DMS53 treated with DMSO at 0.1 percent for 48 hours (cell line): ENCODE data around the gene ABCC3.

Experiments
- DNase-seq: peaks from one replicate; lab custom pipeline; 2025; ENCODE audit not compliant: unreplicated experiment; lab: John Stamatoyannopoulos, UW

The ABCC3 gene

DNA sequence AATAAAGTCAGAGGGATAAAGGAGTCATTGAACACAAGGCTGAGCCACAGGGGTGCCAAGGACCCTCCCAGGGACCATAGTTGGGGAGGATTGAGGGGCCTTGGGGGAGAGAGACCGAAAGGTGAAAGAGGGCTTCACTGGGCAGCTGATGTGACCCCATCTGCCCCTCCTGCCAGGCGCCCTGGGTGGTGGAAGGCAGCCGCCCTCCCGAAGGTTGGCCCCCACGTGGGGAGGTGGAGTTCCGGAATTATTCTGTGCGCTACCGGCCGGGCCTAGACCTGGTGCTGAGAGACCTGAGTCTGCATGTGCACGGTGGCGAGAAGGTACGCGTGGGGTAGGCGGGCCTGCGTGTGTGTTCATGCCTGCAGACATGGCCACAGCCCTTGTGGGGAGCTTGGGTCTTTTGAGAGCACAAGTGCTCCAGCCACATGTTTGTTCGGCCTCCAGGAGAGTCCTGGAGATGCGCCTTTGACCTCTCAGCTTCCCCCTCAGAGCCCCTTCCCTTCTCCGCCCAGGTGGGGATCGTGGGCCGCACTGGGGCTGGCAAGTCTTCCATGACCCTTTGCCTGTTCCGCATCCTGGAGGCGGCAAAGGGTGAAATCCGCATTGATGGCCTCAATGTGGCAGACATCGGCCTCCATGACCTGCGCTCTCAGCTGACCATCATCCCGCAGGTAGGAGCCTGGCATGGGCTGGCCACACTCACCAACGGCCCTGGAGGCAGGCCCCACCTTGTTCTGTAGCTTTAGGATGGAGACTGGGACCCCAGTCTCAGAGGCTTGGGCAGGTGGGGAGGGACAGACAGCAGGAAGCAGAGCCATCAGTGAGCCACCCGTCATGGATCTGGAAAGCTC is 49.0 kb downstream of the ABCC3 start:
- no peak for DNase-seq

DNA sequence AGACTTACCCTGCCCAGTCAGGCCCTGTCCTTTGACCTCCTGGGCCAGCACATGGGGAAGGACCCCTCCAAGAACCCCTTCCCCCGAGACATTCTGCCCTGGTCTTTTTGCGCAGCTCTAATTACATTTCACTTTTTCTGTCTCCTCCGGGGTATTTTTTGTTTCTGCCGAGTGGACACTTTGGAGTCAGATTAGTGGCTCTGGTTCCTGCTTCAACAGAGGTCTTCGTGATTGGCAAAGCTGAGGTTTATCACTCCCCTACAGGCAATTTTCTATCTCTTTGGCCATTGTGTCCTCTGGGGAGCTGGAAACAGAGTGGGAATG is 49.6 kb downstream of the ABCC3 start:
- DNase-seq = no peak

GRCh38 chr17:50684612-50685333 is 50.1 kb downstream of the ABCC3 start:
- DNase-seq = peak; percentile 96

DNA sequence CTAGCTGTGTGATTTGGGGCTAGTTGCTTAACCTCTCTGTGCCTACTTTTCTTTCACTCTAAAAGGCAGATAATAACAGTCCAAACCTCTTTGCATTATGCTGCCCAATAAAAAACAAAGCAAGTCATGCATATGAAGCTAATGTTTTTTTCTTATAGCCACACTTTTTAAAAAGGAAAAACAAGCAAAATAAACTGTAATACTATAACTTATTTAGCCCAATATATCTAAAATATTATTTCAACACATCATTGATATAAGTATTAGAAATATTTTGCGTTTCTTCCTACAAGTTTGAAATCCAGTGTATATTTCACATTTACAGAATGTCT is 50.6 kb downstream of the ABCC3 start:
- no peak for DNase-seq

DNA sequence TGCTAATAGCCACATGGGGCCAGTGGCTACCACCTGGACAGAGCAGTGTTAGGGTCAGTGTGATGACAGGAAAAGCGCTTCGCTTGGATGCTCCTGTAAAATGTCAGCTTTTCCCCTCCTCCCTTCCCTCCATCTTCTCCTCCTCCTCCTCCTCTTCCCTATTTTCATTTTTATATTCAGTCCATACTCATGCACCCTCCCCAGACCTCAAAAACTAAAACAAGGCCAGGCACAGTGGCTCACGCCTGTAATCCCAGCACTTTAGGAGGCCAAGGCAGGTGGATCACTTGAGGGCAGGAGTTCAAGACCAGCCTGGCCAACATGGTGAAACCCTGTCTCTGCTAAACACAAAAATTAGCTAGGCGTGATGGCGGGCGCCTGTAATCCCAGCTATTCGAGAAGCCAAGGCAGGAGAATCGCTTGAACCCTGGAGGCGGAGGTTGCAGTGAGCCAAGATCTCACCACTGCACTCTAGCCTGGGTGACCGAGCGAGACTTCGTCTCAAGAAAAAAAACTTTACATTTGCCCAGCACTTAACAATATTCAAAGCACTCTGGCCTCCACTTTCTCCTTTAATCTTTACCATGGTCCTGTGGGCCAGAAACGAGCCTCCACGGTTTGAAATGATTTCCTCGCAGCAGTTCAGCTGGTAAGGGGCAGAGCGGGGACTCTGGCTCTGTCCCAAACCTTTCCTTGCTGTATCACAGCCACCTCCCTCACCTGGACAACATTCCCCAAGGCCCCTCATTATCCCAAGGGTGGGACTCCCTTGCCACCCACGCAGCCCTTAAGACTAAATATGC is 51.2 kb downstream of the ABCC3 start:
- DNase-seq = no peak

GRCh38 chr17:50686494-50687199 is 52.0 kb downstream of the ABCC3 start:
- DNase-seq = peak; percentile 72

DNA sequence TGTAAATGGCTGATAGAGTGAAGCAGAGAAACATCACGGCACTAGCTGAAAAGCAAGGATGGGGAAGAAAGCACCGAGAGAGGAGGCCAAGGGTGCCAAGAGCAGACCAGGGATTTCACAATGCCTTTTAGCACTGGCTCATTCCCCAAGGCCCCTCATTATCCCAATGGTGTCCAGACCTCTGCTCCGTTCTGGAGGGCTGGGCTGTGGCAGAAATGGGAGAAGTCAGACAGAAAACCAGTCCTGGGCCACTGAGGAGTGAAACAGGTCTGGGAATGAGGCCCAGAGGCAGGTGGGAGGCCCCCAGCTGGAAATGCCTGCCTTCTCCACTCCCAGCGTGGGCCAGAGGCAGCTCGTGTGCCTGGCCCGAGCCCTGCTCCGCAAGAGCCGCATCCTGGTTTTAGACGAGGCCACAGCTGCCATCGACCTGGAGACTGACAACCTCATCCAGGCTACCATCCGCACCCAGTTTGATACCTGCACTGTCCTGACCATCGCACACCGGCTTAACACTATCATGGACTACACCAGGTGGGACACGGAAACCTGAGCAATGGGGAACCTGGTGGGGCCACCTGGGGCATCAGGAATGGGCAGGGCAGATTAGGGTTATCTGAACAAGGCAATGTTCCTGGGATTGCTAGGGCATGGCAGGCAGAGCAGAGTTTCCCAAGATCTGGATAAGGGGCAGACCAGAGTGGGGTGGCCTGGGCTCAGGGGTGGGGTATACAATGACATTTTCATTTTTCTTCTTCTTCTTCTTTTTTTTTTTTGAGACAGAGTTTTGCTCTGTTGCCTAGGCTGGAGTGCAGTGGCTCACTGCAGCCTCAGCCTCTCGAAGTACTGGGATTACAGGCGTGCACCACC is 52.8 kb downstream of the ABCC3 start:
- no peak for DNase-seq

DNA sequence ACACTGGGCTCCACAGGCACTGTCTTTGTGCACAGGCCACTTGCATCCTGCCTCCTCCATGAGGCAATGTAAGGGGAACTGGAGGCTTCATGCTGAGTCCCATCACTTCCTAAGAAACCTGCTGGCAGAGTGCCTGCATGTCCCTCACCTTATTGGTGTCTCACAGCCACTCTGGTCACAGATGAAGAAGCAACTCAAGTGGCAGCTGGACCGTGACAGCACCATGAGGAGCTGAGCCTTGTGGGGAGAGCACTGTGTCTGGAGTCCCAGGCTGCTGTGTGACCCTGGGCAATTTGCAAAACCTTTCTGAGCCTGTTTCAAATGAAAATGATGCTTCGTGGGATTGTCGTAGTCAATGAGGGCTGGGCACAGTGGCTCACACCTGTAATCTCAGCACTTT is 53.6 kb downstream of the ABCC3 start:
- no peak for DNase-seq

- no peak for DNase-seq
Measured at GRCh38 chr17:50689251-50689650, 54.6 kb downstream of the ABCC3 start.

- no peak for DNase-seq
Measured at GRCh38 chr17:50689956-50690886, 55.5 kb downstream of the ABCC3 start.

DNA sequence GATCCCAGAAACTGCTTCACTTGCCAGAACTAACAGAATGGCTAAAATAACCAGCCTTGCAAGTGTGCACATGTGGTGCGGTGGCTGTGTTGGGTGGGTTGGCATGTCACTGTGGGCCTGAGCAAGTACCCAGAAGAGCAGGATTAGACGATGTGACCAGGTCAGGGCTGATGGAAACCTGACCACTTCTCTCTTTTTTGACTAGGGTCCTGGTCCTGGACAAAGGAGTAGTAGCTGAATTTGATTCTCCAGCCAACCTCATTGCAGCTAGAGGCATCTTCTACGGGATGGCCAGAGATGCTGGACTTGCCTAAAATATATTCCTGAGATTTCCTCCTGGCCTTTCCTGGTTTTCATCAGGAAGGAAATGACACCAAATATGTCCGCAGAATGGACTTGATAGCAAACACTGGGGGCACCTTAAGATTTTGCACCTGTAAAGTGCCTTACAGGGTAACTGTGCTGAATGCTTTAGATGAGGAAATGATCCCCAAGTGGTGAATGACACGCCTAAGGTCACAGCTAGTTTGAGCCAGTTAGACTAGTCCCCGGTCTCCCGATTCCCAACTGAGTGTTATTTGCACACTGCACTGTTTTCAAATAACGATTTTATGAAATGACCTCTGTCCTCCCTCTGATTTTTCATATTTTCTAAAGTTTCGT is 56.3 kb downstream of the ABCC3 start:
- peak; percentile 37 for DNase-seq

GRCh38 chr17:50691550-50692447 is 57.1 kb downstream of the ABCC3 start:
- peak; percentile 11 for DNase-seq

DNA sequence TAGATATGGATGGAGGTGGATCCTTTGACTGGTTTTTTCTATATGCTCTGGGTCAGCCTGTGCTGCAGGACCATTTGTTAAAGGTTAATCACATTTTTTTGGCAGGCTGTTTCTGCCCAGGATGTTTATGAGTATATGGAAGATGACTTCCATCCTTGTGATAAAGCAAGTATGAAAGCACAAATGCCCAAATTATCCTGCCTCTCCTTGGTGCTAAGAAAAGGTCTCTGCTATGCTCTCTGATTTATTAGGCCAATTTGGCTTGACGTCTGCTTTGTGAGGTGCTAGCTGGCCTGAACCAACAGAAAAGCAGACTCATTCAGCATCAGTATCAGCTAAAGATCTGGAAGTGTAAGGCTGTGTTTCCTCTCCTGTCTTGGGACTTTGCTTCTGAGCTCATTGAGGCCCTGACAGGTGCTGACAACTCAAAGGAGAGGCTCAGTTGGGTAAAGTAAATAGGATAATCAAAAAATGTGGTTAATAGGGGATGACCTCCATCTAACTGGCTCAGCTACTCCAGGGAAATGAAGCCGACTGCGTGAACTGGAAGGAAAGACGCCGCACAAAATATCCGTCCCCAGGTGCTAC is 57.9 kb downstream of the ABCC3 start:
- DNase-seq = peak; percentile 96

DNA sequence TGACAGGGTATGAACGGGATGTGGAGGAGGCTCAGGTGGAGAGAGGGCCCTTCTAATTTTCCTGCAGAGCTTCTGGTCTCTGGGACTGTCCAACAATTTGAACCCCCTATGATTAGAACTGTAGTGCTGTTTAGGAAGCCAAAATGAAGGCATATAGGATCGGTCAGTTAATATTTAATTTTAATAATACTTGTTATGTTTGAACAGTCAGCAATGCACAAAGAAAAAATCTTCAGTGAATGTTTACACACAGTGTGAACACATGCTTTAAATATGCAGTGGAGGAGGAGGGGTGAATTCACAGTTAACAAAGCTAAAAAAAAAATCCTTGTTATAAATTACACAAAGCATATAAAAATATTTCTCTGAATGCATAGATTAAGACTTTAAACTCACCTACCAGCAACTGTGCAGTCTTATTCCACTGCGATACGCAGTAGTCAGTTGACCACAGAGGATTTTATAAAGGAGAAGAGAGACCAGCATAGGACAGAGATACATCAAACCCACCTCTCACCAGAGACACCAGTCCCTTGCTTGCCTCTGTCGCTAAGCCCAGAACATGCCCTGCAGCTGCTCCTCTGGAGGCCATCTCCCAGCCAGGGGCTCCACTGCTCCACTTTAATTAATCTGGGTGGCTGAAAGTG is 58.5 kb downstream of the ABCC3 start:
- DNase-seq = peak; percentile 97

DNA sequence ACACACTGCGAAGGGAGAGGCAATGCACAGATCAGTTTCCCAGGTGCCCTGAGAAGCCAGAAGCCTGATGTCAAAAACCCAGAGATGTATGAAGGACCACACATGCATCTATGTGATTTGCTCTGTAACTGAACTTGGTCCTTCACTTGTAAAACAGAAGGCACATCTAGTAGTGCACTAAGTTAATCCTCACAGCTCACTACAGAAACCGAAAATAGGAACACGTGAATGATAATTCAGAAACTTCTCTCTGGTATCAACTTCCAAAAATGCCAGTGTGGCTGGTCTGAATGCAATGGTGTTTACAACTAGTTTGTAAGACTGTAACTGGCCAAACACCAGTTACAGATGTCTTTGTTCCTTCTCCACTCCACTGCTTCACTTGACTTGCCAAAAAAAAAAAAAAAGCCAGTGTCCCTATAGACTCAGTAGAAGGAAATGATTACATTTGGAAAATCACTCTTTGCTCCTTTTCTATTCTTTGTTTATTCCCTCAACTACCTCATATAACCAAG is 61.7 kb downstream of the ABCC3 start:
- no peak for DNase-seq

GRCh38 chr17:50697062-50697461 is 62.4 kb downstream of the ABCC3 start:
- DNase-seq = no peak
